Middle frontal gyrus (tissue), 1 donor: Measurements from ENCODE around the gene FAM228A.
"Not testable (repeated sequence)": the region's sequence is repeated elsewhere in the genome, so short reads cannot be mapped to it uniquely, and the experiment has no call there.

Experiments used
- DNase-seq: peaks from one replicate; pipeline ENCODE4 v3.0.0-alpha.2; 2015; ENCODE audit warnings: low spot score; ENCODE audit errors: extremely low spot score

Gene FAM228A

GRCh38 chr2:24190503-24190902 is 15.7 kb downstream of the FAM228A start:
- no peak for DNase-seq

- DNase-seq, result no peak
These were observed 16.3 kb downstream of the FAM228A start for GRCh38 chr2:24191156-24191555.

GRCh38 chr2:24191848-24192247 is 17.0 kb downstream of the FAM228A start:
- no peak for DNase-seq

- not testable (repeated sequence) for DNase-seq
These were observed 22.4 kb downstream of the FAM228A start for GRCh38 chr2:24197213-24197612.

- DNase-seq, result no peak
These were observed 25.2 kb downstream of the FAM228A start for GRCh38 chr2:24199968-24200590.

- no peak for DNase-seq
These were observed 25.9 kb downstream of the FAM228A start for GRCh38 chr2:24200799-24201198.

- DNase-seq, result no peak
These were observed 28.4 kb downstream of the FAM228A start for GRCh38 chr2:24203029-24203786.

- DNase-seq, result no peak
These were observed 28.9 kb downstream of the FAM228A start for GRCh38 chr2:24203787-24204150.

- DNase-seq, result no peak
These were observed 29.7 kb downstream of the FAM228A start for GRCh38 chr2:24204505-24204904.

GRCh38 chr2:24205131-24205530 is 30.3 kb downstream of the FAM228A start:
- DNase-seq, result no peak

- DNase-seq, result no peak
These were observed 31.4 kb downstream of the FAM228A start for GRCh38 chr2:24206242-24206641.

- DNase-seq, result no peak
These were observed 31.9 kb downstream of the FAM228A start for GRCh38 chr2:24206714-24207113.

- DNase-seq, result no peak
These were observed 32.5 kb downstream of the FAM228A start for GRCh38 chr2:24207359-24207758.

- DNase-seq, result no peak
These were observed 33.6 kb downstream of the FAM228A start for GRCh38 chr2:24208490-24208889.

GRCh38 chr2:24209389-24210105 is 34.7 kb downstream of the FAM228A start:
- DNase-seq, result no peak

GRCh38 chr2:24210106-24210455 is 35.2 kb downstream of the FAM228A start:
- DNase-seq, result no peak

- DNase-seq, result no peak
These were observed 35.9 kb downstream of the FAM228A start for GRCh38 chr2:24210723-24211122.

- no peak for DNase-seq
These were observed 36.6 kb downstream of the FAM228A start for GRCh38 chr2:24211408-24211807.

- DNase-seq, result no peak
These were observed 40.0 kb downstream of the FAM228A start for GRCh38 chr2:24214880-24215279.

GRCh38 chr2:24220554-24221291 is 45.9 kb downstream of the FAM228A start:
- peak; percentile 13 for DNase-seq

- no peak for DNase-seq
These were observed 46.6 kb downstream of the FAM228A start for GRCh38 chr2:24221343-24222050.
